GM18517 (cell line): ENCODE measurements around the gene STXBP6.
"Not testable (repeated sequence)": the region's sequence is repeated elsewhere in the genome, so short reads cannot be mapped to it uniquely, and the experiment has no call there.

Experiments
- ATAC-seq: cut with Tn5 transposase; IDR thresholded peaks from one replicate; pipeline ENCODE4 v1.9.1; 2021; ENCODE audit warnings: mild to moderate bottlenecking, moderate library complexity; ENCODE audit not compliant: unreplicated experiment

STXBP6 gene

GRCh38 chr14:24990773-24991172 is 59.2 kb downstream of the STXBP6 start:
- no peak for ATAC-seq

- no peak for ATAC-seq
Measured at GRCh38 chr14:24990050-24990449, 59.9 kb downstream of the STXBP6 start.

GRCh38 chr14:24988760-24989159 is 61.2 kb downstream of the STXBP6 start:
- ATAC-seq = no peak

- no peak for ATAC-seq
Measured at GRCh38 chr14:24986206-24986893, 63.6 kb downstream of the STXBP6 start.

GRCh38 chr14:24984846-24985589 is 64.9 kb downstream of the STXBP6 start:
- no peak for ATAC-seq

- no peak for ATAC-seq
Measured at GRCh38 chr14:24982472-24983155, 67.3 kb downstream of the STXBP6 start.

- ATAC-seq = peak; percentile 43
Measured at GRCh38 chr14:24979725-24980239, 70.2 kb downstream of the STXBP6 start.

- peak; percentile 77 for ATAC-seq
Measured at GRCh38 chr14:24978862-24979724, 70.9 kb downstream of the STXBP6 start.

- no peak for ATAC-seq
Measured at GRCh38 chr14:24976602-24977001, 73.3 kb downstream of the STXBP6 start.

- no peak for ATAC-seq
Measured at GRCh38 chr14:24975393-24975792, 74.6 kb downstream of the STXBP6 start.

- no peak for ATAC-seq
Measured at GRCh38 chr14:24974591-24975374, 75.2 kb downstream of the STXBP6 start.

- ATAC-seq = no peak
Measured at GRCh38 chr14:24972844-24973243, 77.1 kb downstream of the STXBP6 start.

- ATAC-seq = no peak
Measured at GRCh38 chr14:24971255-24971654, 78.7 kb downstream of the STXBP6 start.

- no peak for ATAC-seq
Measured at GRCh38 chr14:24966579-24966964, 83.4 kb downstream of the STXBP6 start.

- no peak for ATAC-seq
Measured at GRCh38 chr14:24965934-24966578, 83.9 kb downstream of the STXBP6 start.

GRCh38 chr14:24965578-24965933 is 84.4 kb downstream of the STXBP6 start:
- no peak for ATAC-seq

- ATAC-seq = no peak
Measured at GRCh38 chr14:24964591-24964990, 85.4 kb downstream of the STXBP6 start.

GRCh38 chr14:24964048-24964447 is 85.9 kb downstream of the STXBP6 start:
- ATAC-seq = no peak

GRCh38 chr14:24962118-24962517 is 87.8 kb downstream of the STXBP6 start:
- not testable (repeated sequence) for ATAC-seq

- no peak for ATAC-seq
Measured at GRCh38 chr14:24960816-24961215, 89.1 kb downstream of the STXBP6 start.
